Keratinocyte (primary cell): ENCODE data around the gene SAFB2. TPM values are rescaled to one million over a fixed set of nuclear protein-coding genes. Genes with fewer than 3 reads are reported as not detected.

Experiments
- DNase-seq: peaks from one replicate; pipeline ENCODE4 v3.0.0-alpha.2; 2011; ENCODE audit warnings: low read depth, missing footprints, low spot score
- FAIRE-seq: peaks from 2 replicates; lab custom pipeline; 2011; peaks lifted over from hg19 to GRCh38; lab: Jason Lieb, UNC
- H2AFZ ChIP-seq: 2 replicates; pipeline ENCODE4 v1.6.0; 2012; ENCODE audit warnings: low read length, control low read depth, inconsistent platforms; ENCODE audit not compliant: control insufficient read depth
- H3K27ac ChIP-seq: 2 replicates; pipeline ENCODE4 v1.5.1; 2011; ENCODE audit warnings: low read length; ENCODE audit not compliant: control insufficient read depth, insufficient read depth
- H3K27me3 ChIP-seq: 3 replicates; pipeline ENCODE4 v1.6.0; 2011; ENCODE audit warnings: low read length; ENCODE audit not compliant: control insufficient read depth, insufficient read depth; ENCODE audit errors: extremely low read depth
- H3K36me3 ChIP-seq, 2 experiments: 2 replicates in 1 of 2; 3 replicates in 1 of 2; pipeline ENCODE4 v1.5.1; 2011; ENCODE audit warnings: low read length in 2 of 2, mild to moderate bottlenecking in 1 of 2; ENCODE audit not compliant: control insufficient read depth in 2 of 2, insufficient read depth in 2 of 2; ENCODE audit errors: extremely low read depth in 1 of 2
- H3K4me1 ChIP-seq: 3 replicates; pipeline ENCODE4 v1.5.1; 2011; ENCODE audit warnings: low read length; ENCODE audit not compliant: control insufficient read depth, insufficient read depth; ENCODE audit errors: extremely low read depth
- H3K4me2 ChIP-seq: 3 replicates; pipeline ENCODE4 v1.6.0; 2011; ENCODE audit warnings: low read depth, low read length; ENCODE audit not compliant: control insufficient read depth, insufficient read depth; ENCODE audit errors: extremely low read depth
- H3K4me3 ChIP-seq, 3 experiments: fragments of 200-600 bp in 1 of 3; sonication (generic) in 1 of 3; 2 replicates in 2 of 3; 3 replicates in 1 of 3; pipeline ENCODE4 v1.5.1; 2011 to 2016; ENCODE audit warnings: low read length in 3 of 3, mild to moderate bottlenecking in 3 of 3, control low read depth in 2 of 3, inconsistent platforms in 1 of 3, low read depth in 1 of 3, mixed read lengths in 1 of 3, mixed run types in 1 of 3, moderate library complexity in 1 of 3; ENCODE audit not compliant: control insufficient read depth in 2 of 3, insufficient read depth in 2 of 3; ENCODE audit errors: extremely low read depth in 1 of 3
- H3K79me2 ChIP-seq: 2 replicates; pipeline ENCODE4 v1.6.0; 2012; ENCODE audit warnings: low read length; ENCODE audit not compliant: control insufficient read depth, insufficient read depth
- H3K9ac ChIP-seq: 3 replicates; pipeline ENCODE4 v1.6.0; 2011; ENCODE audit warnings: low read length; ENCODE audit not compliant: control insufficient read depth, insufficient read depth; ENCODE audit errors: extremely low read depth
- H3K9me1 ChIP-seq: 3 replicates; pipeline ENCODE4 v1.6.0; 2011; ENCODE audit warnings: low read length; ENCODE audit not compliant: control insufficient read depth, insufficient read depth; ENCODE audit errors: extremely low read depth
- H3K9me3 ChIP-seq: 2 replicates; pipeline ENCODE4 v1.5.1; 2012; ENCODE audit warnings: low read depth, low read length; ENCODE audit not compliant: control insufficient read depth
- H4K20me1 ChIP-seq: 3 replicates; pipeline ENCODE4 v1.6.0; 2011; ENCODE audit warnings: low read length; ENCODE audit not compliant: control insufficient read depth, insufficient read depth; ENCODE audit errors: extremely low read depth
- EZH2 ChIP-seq: IDR thresholded peaks from one replicate; pipeline ENCODE4 v1.6.1; 2012; ENCODE audit warnings: inconsistent platforms, mild to moderate bottlenecking, low read length, moderate library complexity
- dilution Hi-C: fragments of 300-500 bp; cut with MboI; formaldehyde crosslinking; loops from one replicate; pipeline ENCODE4 v1.7.0; 2020; ENCODE audit warnings: low sequenced_read_pairs; ENCODE audit not compliant: extremely low pct_ligation_motif_present
- polyA plus RNA-seq, 5 experiments: library from polyadenylated mRNA; depleted of rRNA in 3 of 5; stranded (reverse) in 3 of 5; stranded (forward) in 1 of 5; unstranded in 1 of 5; fragments of >200 nt; gene quantifications; 1 replicate in 1 of 5; 2 replicates in 3 of 5; 3 replicates in 1 of 5; pipeline versions ENCODE4 v1.2.1 to v1.2.3, GENCODE V29; 2011 to 2012; ENCODE audit warnings: missing spikeins in 2 of 5, low read depth in 1 of 5, low replicate concordance in 1 of 5
- TF ChIP-seq, protein P1 (sequence below), 3 experiments: IDR thresholded peaks in 1 of 3; conservative IDR thresholded peaks in 1 of 3; optimal IDR thresholded peaks in 1 of 3; 2 replicates in 2 of 3; 3 replicates in 1 of 3; pipeline versions ENCODE3 to v1.5.1; 2011; ENCODE audit warnings: low read length in 3 of 3, mild to moderate bottlenecking in 3 of 3, moderate library complexity in 2 of 3, control low read depth in 1 of 3, inconsistent platforms in 1 of 3; ENCODE audit not compliant: insufficient read depth in 2 of 3; ENCODE audit errors: extremely low read depth in 1 of 3

SAFB2 gene
- polyA plus RNA-seq, 1 donor (not counting 4 experiments of a cell fraction or from before 2014, with no cell fraction given): 15.3 TPM

DNA sequence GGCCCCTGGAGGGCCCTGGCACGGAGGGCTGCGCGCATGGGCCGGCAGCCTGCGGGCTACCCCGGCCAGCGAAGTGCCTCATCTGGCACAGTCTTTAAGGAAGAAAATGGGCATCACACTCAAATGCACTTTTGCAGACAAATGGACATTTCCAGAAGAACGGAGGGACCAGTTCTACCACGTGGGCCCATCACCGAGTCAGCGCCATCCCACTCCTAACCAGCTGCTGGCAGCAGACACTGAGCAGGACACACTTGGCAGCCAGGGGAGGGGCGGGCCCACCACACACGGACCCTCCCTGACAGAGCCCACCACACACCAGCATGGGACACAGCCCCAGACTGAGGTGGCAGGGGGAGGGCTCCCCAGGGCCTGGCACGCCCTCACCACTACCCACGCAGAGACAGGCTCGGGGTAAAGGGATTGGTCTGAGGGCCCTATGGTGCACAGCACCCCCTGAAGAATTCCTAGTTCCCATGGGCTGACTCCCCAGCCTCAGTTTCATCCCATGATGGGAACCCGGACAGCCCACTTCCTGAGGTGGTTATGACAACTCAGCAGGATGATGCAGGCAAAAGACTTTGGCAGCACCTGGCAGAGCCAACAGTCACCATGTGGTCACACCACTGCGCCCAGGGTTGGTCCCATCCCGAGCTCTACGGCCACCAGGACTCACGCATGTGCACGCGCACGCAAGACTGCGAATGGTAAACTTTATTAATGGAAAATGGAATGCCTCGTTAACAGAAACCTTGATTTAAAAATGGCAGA lies 36.1 kb downstream of the SAFB2 start:
- dilution Hi-C loops: no loop called here
- no peak for TF ChIP-seq EZH2
- TF ChIP-seq, protein P1, sequence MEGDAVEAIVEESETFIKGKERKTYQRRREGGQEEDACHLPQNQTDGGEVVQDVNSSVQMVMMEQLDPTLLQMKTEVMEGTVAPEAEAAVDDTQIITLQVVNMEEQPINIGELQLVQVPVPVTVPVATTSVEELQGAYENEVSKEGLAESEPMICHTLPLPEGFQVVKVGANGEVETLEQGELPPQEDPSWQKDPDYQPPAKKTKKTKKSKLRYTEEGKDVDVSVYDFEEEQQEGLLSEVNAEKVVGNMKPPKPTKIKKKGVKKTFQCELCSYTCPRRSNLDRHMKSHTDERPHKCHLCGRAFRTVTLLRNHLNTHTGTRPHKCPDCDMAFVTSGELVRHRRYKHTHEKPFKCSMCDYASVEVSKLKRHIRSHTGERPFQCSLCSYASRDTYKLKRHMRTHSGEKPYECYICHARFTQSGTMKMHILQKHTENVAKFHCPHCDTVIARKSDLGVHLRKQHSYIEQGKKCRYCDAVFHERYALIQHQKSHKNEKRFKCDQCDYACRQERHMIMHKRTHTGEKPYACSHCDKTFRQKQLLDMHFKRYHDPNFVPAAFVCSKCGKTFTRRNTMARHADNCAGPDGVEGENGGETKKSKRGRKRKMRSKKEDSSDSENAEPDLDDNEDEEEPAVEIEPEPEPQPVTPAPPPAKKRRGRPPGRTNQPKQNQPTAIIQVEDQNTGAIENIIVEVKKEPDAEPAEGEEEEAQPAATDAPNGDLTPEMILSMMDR (optimal IDR thresholded peaks at IDR 0.05 in 1 of 3, IDR thresholded peaks at IDR 0.05 in 1 of 3, conservative IDR thresholded peaks at IDR 0.05 in 1 of 3; ENCODE audit: extremely low read depth in 1 of 3, insufficient read depth in 2 of 3, low read length in 3 of 3): no peak
- Histone ChIP-seq H3K36me3 (peaks cover 15 to 24% of the 10 kb centered on the region in 2 experiments), H3K4me2 (no peak overlapping the region), H3K4me1 (peaks cover 12% of the 10 kb centered on the region), H3K79me2 (no peaks in the 10 kb centered on the region), H3K9ac (no peak overlapping the region), H3K9me1 (no peaks in the 10 kb centered on the region), H3K27ac (no peak overlapping the region), H3K27me3 (no peaks in the 10 kb centered on the region), H3K9me3 (no peaks in the 10 kb centered on the region), H4K20me1 (peaks cover 4% of the 10 kb centered on the region), H2AFZ (no peak overlapping the region), H3K4me3 (no peak overlapping the region)
- DNase-seq (no peak), FAIRE-seq (no peak)

DNA sequence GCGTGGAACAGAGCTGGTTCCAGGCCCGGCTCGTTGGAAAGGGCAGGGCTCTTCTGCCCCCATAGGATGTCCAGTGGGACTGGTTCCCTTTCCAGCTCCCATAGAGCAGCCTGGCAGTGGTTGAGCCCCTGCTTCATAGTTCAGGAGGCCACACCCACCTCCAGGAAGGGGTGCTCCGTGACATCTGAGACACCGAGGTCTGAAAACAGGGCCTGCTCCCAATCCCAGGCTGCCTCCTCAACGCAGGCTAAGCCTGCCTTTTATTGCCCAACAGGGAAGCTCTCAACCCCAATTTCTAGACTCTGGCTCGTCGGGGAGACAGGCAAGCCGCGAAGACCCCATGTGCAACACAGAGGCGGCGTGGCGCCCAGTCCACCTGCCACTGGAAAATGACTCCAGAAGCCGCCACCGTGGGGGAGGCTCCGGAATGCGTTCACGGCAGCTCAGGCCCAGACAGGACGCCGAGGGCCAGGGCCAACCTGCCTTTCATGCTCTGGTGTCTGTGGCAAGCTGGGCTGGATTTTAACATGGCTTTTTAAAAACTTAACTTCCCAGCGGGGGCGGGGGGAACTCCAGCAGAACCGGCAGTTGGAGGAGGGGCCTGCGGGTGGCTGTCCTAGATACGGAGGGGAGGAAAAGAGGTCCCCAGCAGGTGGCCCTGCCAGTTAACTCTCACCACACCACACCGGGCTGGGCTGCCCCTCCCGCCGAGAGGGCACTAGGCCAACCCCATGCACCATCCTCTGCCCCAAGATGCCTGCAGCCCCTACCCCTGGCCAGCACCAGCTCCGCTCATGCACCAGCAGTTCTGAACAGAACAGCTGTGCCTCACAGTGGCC lies 36.9 kb downstream of the SAFB2 start:
- Histone ChIP-seq H4K20me1 (peaks cover 4% of the 10 kb centered on the region), H3K27ac (no peak overlapping the region), H3K79me2 (no peaks in the 10 kb centered on the region), H3K27me3 (no peaks in the 10 kb centered on the region), H3K4me1 (peaks cover 12% of the 10 kb centered on the region), H3K4me3 (no peak overlapping the region), H3K9ac (no peak overlapping the region), H3K4me2 (peak overlapping the region; percentile 10), H3K36me3 (peaks cover 14 to 24% of the 10 kb centered on the region in 2 experiments), H3K9me1 (no peaks in the 10 kb centered on the region), H2AFZ (no peak overlapping the region), H3K9me3 (no peaks in the 10 kb centered on the region)
- FAIRE-seq (no peak), DNase-seq (no peak)
- dilution Hi-C loops: no loop called here
- TF ChIP-seq, protein P1 (optimal IDR thresholded peaks at IDR 0.05 in 1 of 3, IDR thresholded peaks at IDR 0.05 in 1 of 3, conservative IDR thresholded peaks at IDR 0.05 in 1 of 3; ENCODE audit: extremely low read depth in 1 of 3, insufficient read depth in 2 of 3, low read length in 3 of 3): no peak
- no peak for TF ChIP-seq EZH2
